Left renal pelvis (tissue), 4 donors: ENCODE data around the gene ZNF652. TPM values are rescaled to one million over a fixed set of nuclear protein-coding genes. Genes with fewer than 3 reads are reported as not detected.

Experiments
- DNase-seq, 4 donors: peaks; one replicate each; pipeline ENCODE4 v3.0.0-alpha.2; 2013; ENCODE audit warnings: low read depth in 4 of 4, low spot score in 3 of 4
- polyA plus RNA-seq, 4 donors: library from polyadenylated mRNA; unstranded; fragments of 120-200 nt; gene quantifications; one replicate each; pipeline ENCODE4 v1.2.1, GENCODE V29; 2013; ENCODE audit not compliant: insufficient read length in 4 of 4

The ZNF652 gene
- polyA plus RNA-seq, 4 donors: 28.2 to 31.6 (median 31.0) TPM

DNA sequence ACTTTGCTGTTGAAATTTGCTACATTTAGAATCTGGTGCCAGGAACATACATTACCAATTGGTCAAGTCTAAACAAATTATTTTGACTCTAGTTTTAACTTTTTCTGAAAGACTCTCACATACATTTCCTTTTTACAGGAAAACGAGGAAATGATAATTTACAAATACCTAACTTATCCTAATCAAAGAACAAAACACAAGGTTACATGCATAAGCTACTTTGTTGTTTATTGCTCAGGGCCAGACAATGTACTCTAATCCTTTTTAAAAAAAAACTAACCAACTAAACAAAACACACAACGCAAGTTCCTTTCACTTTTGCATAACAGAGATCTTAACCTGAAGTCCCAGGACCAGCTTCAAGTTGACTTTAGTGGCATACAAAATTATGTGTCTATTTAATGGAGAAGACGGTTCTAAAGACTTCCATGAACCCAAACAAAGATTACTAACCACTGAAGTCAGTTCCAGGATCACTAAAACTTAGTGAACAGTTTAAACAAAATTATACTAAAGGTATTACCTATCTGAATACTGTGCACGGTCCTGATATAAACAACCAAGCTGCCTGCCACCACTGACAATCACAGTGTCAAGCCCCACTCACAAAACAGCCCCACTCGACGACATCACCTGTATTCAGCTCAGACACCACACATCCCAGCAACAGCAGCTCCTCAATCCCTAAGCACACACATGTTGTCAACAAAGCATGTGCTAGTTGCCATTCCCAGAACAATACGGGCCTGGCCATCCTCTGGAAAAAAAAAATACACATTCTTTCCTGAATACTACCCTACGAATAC, 1.9 kb downstream of the ZNF652 start:
- DNase-seq: no peak

DNA sequence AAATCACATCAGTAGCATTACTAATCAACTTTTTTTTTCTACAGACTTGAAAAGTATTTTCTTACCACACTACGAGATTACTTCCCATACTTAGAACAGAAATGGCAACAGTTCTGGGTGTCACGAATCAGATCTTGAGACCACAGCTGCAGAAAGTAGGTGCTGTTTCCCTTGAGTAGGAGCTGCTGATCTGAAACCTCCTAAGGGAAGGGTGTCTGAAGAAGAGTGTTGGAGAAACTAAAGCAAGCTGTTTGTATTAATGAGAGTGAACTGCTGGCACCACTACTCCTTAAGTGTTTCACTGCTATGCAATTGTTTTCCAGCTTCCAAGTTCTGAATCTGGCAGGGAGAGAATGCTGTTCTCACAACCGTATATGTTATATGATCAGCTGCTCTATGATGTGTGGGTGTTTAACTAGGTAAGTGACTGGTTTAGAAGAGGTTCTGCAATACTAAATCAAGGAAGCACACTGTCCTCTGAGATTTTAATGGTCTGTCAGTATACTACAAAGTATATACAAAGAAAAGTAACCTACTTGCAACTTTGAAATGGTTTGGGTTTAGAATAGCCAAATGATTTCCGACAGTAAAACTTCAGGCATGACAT, 3.3 kb downstream of the ZNF652 start:
- DNase-seq: no peak

DNA sequence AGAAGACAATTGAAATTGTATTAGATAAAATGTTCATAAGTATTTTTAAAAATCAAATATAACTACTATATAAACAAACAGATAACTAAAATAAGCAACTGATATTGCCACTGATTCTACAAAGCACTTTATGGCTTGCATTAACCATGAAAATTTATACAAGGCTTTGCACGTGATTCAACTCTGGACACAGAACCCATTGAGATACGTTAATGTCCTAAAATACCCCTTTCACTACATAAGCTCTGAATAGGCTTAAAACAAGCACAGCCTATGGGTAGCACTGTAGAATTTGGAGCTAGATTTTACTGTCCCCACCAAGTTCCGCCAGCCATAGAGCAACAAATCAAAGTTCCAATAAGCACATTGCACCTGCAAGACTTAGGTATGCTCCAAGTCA, 4.5 kb downstream of the ZNF652 start:
- DNase-seq: no peak

DNA sequence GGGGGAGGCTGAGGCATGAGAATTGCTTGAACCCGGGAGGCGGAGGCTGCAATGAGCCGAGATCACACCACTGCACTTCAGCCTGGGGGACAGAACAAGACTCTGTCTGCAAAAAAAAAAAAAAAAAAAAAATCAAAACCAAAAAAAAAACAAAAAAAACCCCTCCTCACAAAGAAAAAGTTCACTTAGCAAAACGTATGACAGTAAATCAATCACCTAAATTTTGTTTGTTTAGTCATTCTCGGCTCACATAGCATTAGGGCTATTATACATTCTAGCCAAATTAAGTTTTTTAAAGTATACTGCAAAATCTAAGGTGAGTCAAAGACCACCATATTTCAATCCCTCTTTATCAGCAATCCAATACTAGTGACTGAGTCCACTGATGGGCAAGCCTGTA, 5.7 kb downstream of the ZNF652 start:
- DNase-seq: no peak

DNA sequence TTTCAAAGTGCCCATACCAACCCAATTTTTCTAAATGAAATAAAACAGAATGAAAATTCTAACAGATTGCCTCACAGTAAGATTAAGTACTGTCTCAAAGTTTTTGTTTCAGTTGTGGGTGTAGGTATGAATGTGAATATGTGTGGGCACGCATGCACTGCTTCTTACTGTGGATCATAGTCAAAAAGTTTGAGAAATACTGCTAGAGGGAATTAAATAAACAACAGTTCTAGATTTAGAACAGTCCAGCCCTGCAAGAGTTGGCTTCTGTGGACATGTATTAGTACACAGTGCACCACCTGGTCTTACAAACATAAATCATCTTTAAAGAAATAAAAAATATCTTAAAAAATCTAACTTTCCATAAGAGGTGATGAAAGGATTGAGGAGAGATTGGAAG, 8.4 kb downstream of the ZNF652 start:
- DNase-seq: no peak

DNA sequence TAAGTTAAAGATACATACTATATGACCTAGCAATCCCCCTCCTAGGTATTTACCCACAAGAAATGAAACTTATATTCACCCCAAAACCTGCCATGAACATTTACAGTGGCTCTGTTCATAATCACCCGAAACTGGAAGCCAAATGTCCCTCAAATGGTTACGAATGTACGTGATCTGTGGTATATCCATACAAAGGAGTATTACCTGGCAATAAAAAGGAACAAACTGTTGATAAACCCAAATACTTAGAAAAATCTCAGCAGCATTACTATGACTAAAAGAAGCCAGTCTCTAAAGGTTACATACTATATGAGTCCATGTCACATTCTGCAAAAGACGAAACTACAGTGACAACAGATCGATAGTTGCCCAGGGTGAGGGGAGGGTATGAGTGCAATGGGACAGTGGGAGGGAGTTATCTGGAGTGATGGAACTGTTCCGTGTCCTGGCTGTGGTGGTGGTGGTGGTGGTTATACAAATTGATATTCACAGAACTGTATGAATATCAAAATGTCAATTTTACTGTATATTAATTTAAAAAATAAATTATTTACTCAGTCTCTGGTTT, 9.4 kb downstream of the ZNF652 start:
- no peak for DNase-seq

DNA sequence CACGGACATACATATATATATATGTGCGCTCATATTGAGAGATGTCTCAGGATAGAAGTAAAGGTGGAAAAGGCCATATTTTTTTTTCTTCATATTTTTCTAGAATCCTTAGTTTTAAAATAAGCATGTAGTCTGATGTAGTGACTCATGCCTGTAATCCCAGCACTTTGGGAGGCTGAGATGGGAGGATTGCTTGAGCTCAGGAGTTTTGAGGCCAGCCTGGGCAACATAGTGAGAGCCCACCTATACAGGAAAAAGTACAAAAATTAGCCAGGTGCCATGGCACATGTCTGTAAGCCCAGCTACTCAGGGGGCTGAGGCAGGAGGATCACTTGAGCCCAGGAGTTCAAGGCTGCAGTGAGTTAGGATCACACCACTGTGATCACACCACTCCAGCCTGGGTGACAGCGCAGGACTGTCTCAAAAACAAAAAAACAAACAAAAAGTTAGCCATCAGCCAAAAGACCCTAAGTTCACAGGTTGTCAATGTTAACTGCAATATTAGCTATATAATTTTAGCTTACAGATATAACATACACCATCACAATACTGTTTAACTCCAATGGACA, 10.4 kb downstream of the ZNF652 start:
- no peak for DNase-seq

DNA sequence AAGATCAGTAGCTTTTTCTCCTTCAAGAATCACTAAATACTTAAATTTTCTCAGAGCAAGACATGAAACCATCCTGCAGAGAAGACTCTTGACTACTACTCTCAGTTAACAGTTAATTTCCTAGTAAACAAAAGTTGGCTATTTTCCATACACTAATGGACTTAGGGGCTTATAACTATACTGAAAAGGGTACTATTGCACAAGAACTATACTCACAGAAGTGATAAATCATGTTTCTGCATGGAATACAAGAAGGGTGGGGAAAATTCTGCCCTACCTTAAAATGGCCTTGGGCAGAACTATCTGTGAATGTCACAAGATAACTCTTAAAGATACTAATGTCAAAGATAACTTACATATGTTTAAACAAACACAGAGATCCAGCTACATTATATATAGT, 12.5 kb downstream of the ZNF652 start:
- DNase-seq: no peak

DNA sequence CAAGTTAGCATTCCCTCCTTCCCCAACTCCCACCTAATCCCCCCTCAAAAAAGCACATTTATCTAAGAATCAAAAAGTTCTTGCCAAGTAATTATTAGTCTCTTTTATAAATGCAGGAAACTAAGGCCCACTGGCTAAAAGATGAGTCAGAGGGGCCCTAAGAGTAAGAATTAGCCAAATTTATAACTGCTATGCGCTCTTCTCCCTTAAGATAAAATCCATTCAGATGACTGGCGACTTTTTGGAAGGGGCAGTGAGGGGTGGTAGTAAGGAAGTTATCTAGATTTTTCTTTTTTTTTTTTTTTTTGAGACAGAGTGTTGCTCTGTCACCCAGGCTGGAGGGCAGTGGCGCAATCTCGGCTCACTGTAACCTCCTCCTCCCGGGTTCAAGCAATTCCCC, 17.1 kb downstream of the ZNF652 start:
- no peak for DNase-seq

DNA sequence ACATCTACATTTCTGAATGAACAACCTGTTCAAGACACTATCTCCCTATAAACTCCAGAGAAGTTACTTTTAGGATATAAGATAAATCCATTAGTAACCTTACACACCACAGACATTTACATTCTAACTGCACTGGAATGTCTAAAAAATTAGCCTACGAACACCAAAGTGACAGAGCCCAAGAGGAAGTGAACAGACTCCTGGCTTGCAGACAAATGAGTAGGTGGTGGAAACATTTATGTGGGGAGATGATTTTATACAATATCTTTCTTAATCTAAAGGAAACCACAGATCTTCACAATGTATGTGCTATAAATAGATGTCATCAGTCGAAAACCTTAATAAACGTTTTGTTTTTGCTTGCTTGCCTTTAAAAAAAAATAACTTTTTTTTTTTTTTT, 18.8 kb downstream of the ZNF652 start:
- DNase-seq: no peak

DNA sequence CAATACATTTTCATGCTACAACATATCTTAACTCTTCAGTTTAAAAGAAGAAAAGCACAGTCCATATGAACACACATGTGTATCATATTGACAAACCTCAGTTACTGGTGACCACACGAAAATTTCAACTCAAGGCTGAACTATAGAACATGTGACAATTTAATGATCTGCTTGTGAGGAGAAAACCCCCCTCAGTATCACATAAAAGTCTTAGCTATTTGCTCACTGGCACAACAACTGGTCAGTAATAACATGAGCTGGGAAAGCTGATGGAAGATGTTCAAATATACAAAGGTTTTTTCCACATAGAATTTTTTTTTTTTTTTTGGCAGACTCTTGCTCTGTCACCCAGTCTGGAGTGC, 19.5 kb downstream of the ZNF652 start:
- DNase-seq: no peak

DNA sequence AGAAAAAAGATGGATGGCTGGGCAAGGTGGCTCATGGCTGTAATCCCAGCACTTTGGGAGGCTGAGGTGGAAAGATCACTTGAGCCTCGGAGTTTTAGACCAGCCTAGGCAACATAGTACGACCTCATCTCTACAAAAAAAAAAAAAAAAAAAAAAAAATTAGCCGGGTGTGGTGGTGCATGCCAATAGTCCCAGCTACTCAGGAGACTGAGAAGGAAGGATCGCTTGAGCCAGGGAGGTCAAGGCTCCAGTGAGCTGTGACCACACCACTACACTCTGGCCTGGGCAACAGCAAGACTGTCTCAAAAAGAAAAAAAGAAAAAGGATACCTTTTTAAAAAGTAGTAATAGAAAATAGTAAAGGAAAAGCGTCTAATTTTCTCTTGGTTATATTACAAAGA, 20.7 kb downstream of the ZNF652 start:
- no peak for DNase-seq

DNA sequence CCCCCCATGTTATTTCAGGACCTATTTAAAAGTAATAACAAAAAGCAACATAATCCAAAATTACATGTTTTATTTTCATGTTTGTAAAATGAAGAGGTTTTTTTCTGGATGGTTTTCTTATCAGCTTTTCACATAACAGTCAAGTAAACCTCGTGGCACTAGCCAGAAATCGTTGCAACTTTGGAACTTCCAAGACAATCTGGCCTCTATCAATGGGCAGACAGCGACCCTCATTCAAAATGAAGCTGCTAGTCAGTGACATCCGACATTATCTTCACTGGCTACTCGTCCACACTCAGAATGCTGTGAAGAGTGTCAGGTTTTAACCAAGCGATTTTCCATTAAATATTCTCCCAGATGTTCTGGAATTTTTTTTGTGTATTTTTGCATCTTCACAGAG, 22.7 kb downstream of the ZNF652 start:
- no peak for DNase-seq

DNA sequence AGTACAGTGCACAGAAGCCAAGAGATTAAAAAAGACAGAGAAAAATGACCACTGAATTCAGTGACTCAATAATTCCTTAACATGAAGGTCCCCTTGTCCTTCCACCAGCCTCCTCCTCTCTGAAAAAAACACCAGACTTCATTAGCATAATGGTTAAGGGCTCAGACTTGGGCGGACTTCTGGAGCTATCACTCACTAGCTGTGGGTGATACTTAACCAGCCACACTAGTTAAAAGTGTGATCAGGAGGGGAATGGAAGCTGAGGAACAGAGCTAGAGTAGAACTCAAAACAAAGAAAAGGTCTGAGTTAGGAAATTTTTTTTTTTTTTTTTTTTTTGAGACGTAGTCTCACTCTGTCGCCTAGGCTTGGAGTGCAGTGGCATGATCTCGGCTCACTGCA, 23.2 kb downstream of the ZNF652 start:
- DNase-seq: no peak

DNA sequence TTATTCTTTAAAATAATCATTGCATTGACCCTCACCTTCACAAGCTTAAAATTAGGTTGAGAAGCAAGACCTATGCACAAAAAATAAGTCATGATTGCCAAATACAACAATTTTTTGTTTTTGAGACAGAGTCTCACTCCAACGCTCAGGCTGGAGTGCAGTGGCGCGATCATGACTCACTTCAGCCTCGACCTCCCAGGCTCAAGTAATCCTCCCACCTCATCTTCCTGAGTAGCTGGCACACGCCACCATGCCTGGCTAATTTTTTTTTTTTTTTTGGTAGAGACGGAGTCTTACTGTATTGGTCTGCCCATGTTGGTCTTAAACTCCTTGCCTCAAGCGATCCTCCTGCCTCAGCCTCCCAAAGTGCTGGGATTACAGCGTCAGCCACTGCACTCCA, 24.2 kb downstream of the ZNF652 start:
- no peak for DNase-seq

DNA sequence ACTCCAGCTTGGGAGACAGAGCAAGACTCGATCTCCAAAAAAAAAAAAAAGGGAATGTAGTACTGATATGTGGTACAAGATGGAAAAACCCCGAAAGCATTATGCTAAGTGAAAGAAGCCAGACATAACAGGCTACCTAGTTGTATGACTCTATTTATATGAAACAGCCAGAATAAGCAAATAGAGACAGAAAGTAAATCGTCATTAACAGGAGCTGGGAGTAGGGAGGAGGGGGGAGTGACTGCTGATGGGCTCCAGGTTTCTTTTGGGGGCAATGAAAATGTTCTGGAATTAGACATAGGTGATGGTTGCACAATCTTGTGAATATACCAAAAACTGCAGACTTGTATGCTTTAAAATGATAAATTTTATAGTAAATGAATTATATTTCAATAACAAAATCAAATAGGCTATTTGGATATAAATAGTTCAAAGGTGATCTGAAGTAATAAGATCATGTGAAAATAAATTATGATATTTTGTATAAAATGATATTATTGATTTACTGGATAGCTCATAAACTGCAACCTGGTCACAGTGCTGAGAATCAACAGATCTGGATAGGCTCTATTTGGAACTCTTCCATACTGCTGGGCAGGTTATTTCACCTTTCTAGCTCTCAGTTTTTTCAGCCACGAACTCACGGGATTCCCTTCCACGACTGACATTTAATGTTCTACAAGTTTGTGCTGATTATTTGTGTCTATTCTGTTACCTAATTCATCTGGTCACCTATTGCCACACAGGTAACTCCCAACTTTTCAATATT, 27.1 kb downstream of the ZNF652 start:
- no peak for DNase-seq

DNA sequence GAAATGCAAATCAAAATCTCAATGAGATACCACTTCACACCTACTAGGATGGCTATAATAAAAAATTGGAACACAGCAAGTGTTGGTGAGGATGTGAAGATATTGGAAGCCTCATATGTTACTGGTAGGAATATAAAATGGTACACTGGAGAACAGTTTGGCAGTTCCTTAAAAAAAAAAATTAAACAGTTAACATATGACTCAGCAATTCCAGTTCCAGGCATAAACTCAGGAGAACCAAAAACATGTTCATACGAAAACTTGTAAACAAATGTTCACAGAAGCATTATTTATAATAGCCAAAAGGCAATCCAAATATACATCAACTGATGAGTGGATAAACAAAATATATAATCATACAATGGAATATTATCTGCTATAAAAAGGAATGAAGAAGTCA, 28.2 kb downstream of the ZNF652 start:
- DNase-seq: no peak

DNA sequence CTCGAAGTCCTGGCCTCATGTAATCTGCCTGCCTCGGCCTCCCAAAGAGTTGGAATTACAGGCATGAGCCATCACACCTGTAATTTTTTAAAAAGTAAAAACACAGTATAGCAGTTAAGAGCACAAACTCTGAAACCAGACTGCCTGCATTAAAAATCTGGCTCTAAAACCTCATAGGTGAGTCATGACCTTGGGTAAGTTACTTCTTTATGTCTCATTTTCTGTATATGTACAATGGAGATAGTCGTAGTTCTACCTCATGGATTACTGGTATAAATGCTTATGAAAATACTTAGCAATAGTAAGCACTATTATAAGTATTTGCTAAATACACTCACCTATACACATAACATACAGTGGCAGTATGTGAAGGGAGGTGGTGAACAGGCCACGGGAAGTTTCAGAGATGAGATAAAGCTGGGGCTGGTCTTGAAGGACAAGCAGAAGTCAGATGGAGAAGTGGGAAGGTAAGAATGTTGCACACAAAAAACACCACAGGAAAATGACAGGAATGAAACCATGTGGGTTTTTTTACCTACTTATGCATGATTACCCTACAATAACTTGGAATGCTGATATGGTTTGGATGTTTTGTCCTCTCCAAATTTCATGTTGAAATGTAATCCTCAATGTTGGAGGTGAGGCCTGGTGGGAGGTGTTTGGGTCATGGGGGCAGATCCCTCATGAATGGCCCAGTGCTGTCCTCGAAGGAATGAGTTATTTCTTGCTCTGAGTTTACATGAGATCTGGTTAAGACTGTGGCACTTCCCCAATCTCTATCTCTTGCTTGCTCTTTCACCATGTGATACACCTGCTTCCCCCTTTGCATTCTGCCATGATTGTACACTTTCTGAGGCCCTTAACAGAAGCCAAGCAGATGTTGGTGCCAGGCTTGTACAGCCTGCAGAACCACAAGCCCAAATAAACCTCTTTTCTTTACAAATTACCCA, 33.9 kb downstream of the ZNF652 start:
- no peak for DNase-seq

DNA sequence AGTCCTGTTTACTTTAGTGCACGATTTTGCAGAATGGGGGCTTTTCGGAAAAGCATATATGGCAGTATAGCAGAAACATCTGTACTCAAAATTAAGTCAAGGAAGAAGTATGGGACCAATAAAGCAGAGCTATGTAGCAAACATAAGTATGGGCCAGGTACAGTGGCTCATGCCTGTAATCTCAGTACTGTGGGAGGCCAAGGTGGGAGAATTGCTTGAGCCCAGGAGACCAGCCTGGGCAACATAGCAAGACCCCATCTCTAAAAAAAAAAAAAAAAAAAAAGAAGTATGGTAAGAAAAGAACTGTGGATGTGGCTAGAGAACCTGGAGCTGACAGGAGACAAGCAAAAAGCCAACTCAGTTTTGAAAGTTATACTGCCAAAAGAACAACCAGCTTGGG, 36.1 kb downstream of the ZNF652 start:
- DNase-seq: no peak

DNA sequence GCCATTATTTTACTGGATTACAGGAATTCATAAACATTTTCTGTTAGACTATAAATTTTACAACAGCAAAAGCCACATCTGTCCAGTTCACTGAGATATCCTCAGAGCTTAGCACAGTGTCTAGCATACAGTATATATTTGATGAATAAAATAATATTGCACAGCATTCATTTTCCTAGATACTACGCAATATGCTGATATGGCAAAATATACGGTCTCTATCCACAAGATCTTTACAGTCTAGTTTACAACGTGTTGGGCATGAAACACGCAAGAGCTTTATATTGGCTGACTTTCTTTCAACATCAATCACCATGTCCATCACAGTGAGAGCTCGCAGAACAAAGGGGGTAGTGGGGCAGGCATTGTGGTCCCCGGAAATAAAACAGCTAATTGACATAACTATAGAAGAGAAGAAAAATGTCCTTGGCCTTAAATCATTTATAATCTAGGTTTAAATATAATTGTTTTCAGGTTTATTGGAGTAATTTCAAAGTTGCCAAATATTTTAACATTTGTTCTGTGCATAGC, 43.5 kb downstream of the ZNF652 start:
- DNase-seq: no peak
